ENCODE data around the gene SMIM10.
"Not testable (repeated sequence)": the region's sequence is repeated elsewhere in the genome, so short reads cannot be mapped to it uniquely, and the experiment has no call there.

Gene SMIM10

GRCh38 chrX:135010921-135011320, 20.1 kb downstream of the SMIM10 start:
- no peak for DNase-seq (ENCODE audit: low spot score)

GRCh38 chrX:135015523-135016245, 24.9 kb downstream of the SMIM10 start:
- no peak for DNase-seq (ENCODE audit: low spot score)

GRCh38 chrX:135019890-135020289, 29.1 kb downstream of the SMIM10 start:
- not testable (repeated sequence) for DNase-seq (ENCODE audit: low spot score)

GRCh38 chrX:135023791-135024190, 33.0 kb downstream of the SMIM10 start:
- DNase-seq (ENCODE audit: low spot score), result not testable (repeated sequence)

- DNase-seq (ENCODE audit: low spot score), result no peak
These were observed 33.7 kb downstream of the SMIM10 start for GRCh38 chrX:135024526-135024925.

- not testable (repeated sequence) for DNase-seq (ENCODE audit: low spot score)
These were observed 39.6 kb downstream of the SMIM10 start for GRCh38 chrX:135030207-135030963.

- DNase-seq (ENCODE audit: low spot score), result not testable (repeated sequence)
These were observed 50.6 kb downstream of the SMIM10 start for GRCh38 chrX:135041149-135042123.
